WI38 (cell line): ENCODE results near the gene RFC5.
"Not testable (repeated sequence)": the region's sequence is repeated elsewhere in the genome, so short reads cannot be mapped to it uniquely, and the experiment has no call there.

ENCODE experiments used
- H3K4me3 ChIP-seq: 2 replicates; pipeline ENCODE4 v1.5.1; 2011; ENCODE audit warnings: low read depth, mild to moderate bottlenecking, control low read depth, low read length
- TF ChIP-seq, protein P1 (sequence below): IDR thresholded peaks from 2 replicates; pipeline ENCODE4 v1.5.1; 2012; ENCODE audit warnings: low read depth, mild to moderate bottlenecking, control low read depth, low read length

Gene RFC5

DNA sequence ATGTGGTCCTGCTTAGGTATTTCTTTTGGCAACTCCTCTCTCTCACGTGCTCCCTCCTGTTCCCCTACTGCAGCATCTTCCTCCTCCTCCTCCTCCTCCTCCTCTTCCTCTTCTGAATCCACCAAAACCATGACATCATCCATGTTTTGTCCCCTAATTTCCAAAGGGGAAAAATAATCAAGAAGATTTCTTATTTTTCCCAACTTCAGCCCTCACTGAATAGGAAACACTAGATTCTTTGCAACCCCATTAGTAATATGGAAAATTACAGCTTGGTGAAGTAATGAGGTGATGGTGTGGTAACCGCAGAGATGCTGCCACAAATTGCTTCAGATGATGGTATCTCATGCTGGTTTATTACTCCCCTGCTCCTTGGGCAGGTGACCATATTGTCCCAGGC is 51.9 kb downstream of the RFC5 start:
- TF ChIP-seq, protein P1, sequence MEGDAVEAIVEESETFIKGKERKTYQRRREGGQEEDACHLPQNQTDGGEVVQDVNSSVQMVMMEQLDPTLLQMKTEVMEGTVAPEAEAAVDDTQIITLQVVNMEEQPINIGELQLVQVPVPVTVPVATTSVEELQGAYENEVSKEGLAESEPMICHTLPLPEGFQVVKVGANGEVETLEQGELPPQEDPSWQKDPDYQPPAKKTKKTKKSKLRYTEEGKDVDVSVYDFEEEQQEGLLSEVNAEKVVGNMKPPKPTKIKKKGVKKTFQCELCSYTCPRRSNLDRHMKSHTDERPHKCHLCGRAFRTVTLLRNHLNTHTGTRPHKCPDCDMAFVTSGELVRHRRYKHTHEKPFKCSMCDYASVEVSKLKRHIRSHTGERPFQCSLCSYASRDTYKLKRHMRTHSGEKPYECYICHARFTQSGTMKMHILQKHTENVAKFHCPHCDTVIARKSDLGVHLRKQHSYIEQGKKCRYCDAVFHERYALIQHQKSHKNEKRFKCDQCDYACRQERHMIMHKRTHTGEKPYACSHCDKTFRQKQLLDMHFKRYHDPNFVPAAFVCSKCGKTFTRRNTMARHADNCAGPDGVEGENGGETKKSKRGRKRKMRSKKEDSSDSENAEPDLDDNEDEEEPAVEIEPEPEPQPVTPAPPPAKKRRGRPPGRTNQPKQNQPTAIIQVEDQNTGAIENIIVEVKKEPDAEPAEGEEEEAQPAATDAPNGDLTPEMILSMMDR = no peak

DNA sequence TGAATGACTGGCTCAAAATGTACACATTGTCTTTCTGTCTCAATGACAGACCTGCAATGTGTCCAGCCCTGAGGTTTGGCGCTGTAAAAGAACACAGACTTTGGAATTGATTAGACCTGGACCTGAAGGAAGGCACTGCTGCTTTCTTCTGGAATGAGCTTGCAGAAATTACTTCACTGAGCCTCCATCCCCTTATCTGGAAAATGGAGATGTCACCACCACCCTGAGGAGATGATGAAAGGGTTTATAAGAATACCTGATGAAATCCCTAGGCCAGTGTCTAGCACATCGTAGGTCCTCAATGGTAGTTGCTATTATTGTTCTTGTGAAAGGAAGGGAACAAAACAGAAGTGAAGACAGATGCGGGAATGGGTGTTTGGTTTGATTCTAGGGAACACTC is 54.1 kb downstream of the RFC5 start:
- no peak overlapping the region for H3K4me3 ChIP-seq
- TF ChIP-seq, protein P1 = no peak

More for the DNA sequence above, 51.9 kb downstream of the RFC5 start:
- H3K4me3 ChIP-seq = no peak overlapping the region

DNA sequence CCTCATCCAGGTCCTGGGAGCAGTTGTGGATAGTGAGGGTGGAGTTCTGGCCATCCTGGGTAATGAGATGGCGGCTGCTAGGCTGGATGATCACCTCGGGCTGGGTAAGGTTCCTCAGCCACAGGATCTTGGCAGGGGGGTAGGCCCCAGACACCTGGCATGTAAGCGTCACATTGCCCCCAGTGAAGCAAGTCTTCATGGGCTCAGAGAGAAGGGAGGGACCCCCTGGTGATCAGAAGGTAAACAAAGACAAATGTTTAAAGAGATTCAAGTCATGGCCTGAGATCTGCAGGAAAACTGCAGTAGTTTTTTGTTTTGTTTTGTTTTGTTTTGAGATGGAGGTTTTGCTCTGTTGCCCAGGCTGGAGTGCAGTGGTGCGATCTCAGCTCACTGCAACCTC is 57.3 kb downstream of the RFC5 start:
- TF ChIP-seq, protein P1 = no peak
- H3K4me3 ChIP-seq = no peak overlapping the region

DNA sequence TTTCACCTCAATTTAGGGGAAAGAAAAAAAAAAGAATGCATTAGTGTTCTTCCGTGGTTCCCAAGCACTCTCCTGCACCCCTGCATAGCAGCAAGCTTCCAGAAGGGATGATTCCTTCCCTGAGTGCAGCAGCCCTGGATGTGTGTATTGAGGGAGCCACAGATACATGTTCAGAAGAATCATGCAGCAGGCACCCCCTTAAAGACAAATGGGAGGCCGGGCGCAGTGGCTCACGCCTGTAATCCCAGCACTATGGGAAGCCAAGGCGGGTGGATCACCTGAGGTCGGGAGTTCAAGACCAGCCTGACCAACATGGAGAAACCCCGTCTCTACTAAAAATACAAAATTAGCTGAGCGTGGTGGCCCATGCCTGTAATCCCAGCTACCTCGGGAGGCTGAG is 65.0 kb downstream of the RFC5 start:
- not testable (repeated sequence) for H3K4me3 ChIP-seq
